GM21515 (cell line): Measurements from ENCODE around the gene GTF2IRD1.
"Not testable (repeated sequence)": the region's sequence is repeated elsewhere in the genome, so short reads cannot be mapped to it uniquely, and the experiment has no call there.

Experiments
- ATAC-seq: cut with Tn5 transposase; IDR thresholded peaks from one replicate; pipeline ENCODE4 v1.9.1; 2021; ENCODE audit not compliant: unreplicated experiment

Gene GTF2IRD1

GRCh38 chr7:74554178-74554577 lies 100.5 kb downstream of the GTF2IRD1 start:
- no peak for ATAC-seq

GRCh38 chr7:74560086-74560719 lies 106.5 kb downstream of the GTF2IRD1 start:
- no peak for ATAC-seq

- ATAC-seq = no peak
These were observed 108.3 kb downstream of the GTF2IRD1 start for GRCh38 chr7:74561898-74562613.

- not testable (repeated sequence) for ATAC-seq
These were observed 109.9 kb downstream of the GTF2IRD1 start for GRCh38 chr7:74563639-74564038.

DNA sequence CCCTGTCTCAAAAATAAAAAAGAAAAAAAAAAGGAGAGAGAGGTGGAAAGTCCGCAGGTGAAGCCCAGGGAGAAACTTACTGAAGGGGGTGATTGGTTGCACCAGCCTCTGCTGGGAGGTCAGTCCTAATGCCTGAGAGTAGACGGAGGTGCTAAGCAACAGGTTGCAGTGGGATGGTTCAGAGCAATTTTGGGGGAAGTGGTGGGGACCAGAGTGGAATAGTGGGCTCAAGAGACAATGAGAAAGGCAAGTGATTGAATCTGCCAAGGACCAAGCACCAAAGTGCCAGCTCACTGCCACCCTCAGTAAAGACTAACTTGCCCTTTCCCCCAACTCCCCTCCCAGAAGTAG lies 113.6 kb downstream of the GTF2IRD1 start:
- ATAC-seq = no peak

GRCh38 chr7:74568658-74569057 lies 115.0 kb downstream of the GTF2IRD1 start:
- no peak for ATAC-seq

GRCh38 chr7:74569501-74570075 lies 115.9 kb downstream of the GTF2IRD1 start:
- no peak for ATAC-seq

GRCh38 chr7:74570533-74571156 lies 116.9 kb downstream of the GTF2IRD1 start:
- ATAC-seq = no peak

DNA sequence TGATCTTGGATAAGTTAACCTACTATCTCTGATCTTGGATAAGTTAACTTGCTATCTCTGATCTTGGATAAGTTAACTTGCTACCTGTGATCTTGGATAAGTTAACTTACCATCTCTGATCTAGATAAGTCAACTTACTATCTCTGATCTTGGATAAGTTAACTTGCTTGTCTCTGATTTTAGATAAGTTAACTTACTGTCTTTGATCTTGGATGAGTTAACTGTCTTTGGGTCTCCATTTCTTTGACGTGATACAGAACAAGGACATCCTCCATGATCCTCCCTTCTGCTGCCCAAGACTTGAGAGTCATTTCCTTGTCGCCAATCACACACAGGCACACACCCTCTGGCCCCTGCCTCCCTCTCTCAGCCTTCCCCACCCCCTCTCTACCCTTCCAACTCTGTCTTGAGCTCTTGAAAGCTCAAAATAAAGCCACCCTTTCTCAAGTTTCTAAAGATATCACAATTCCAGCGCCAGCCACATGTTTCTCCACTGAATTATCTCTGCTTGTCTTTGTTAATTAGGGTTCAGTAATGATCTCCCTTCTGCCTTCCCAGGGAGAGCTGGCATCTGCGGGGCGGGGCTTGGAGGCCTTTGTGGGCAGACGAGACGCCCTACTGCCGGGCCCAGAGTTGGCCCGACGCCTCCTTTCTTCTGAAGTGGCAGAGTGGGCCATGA lies 118.7 kb downstream of the GTF2IRD1 start:
- ATAC-seq = no peak

DNA sequence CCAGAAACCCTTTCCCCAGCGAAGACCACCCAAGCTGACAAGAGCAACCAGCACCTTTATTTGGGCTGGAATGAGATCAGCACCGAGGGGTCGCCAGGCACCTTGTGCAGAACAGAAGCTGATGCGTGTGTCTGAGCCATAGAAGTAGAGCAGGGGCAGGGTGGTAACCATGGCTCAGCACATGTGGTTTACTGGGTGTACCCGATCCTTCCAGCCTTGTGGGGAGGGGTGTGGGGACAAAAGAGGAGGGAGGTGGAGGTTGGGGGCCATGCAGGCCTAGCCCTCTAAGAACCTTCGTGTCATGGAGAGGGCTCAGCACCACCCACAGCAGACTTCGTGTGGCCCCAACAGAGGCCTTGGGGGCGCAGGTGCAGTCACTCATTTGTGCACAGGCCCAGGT lies 119.8 kb downstream of the GTF2IRD1 start:
- no peak for ATAC-seq

DNA sequence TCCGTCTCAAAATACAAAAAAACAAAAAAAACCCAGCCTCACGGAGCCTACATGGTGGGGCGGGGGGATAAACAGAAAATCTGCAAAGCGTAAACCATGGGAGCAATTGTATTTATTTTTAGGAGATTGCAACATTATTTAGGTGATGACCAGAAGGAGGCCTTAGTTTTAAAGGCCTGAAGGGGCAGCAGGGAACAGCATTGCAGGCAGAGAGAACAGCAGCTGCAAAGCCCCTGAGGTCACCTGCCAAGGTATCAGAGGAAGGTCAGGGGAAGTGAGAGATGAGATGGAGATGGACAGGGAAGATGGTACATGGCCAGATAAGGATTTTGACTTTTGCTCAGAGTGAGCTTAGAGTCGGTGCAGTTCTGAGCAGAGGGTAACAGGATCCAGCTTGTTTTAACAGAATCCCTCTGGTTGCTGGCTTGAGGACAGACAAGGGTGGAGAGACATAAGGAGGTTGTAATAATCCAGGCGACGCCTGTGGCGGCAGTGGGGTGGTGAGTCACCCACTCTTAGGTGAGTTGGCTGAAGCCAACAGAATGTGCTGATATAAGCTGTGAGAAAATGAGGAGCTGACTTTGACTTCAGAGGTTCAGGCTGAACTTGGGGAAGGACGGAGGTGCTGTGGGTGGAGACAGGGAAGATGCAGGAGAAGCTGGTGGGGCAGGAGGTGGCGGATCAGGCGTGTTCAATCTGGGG lies 121.5 kb downstream of the GTF2IRD1 start:
- no peak for ATAC-seq

GRCh38 chr7:74575811-74576210 lies 122.1 kb downstream of the GTF2IRD1 start:
- no peak for ATAC-seq

- no peak for ATAC-seq
These were observed 126.3 kb downstream of the GTF2IRD1 start for GRCh38 chr7:74579800-74580685.

DNA sequence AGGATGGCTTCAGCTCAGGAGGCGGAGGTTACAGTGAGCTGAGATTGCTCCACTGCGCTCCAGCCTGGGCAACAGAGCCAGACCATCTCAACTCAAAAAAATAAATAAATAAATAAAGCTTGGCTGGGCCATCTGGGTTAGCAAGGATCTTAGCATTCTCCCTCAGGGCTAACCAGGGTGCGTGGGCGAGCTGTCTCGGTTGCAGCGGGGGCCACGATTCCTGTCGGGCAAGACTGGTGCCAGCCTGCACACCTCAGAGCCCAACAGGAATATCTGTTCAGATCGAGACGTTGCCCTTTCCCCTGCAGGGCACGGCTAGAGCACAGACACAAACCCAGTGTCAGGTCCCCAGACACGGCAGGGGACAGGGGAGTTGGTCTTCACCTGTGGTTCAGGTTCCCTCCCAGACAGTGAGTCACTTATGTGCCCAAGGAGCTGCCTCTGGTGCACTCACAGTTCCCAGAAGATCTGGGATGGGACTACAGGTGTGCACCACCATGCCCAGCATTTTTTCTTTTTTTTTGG lies 128.3 kb downstream of the GTF2IRD1 start:
- no peak for ATAC-seq

DNA sequence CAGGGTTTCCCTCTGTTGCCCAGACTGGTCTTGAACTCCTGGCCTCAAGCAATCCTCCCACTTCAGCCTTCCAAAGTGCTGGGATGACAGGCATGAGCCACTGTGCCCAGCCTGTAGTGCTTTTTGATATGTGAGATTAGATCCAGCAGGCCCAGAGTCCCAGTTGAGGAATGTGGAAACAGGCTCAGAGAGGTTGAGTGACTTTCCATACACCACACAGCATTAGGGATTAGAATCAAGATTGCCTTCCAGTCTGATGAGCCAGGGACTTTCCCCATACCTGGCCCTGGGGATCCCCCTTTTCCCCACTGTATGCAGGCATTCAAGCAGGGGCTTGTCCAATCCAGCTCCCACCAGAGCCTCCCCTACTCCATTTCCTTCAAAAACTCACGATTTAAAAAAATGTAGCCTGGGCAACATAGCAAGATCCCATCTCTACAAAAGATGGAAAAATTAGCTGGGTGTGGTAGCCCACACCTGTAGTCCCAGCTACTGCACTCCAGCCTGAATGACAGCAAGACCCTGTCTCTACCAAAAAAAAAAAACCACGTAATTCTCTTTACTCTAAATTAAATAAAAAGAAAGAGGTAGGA lies 128.8 kb downstream of the GTF2IRD1 start:
- no peak for ATAC-seq

DNA sequence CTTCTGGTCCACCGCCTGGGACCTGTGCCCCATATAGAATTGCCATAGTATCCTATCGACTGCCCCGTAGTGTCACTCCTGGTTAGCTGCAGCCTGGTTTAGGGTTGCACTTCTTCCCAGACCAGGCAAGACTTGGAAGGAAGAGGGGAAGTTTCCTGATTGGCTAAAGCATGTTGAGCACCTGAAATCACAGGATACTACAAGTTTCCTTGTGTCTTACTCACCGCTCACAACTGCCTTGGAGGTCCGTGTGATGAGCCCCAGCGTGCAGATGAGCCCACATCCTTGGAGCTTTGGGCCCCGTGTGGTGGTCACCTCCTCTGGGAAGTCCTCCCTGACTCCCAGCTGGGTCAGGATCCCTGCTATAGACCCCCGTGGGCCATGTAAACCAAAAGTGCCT lies 129.9 kb downstream of the GTF2IRD1 start:
- no peak for ATAC-seq

- no peak for ATAC-seq
These were observed 130.7 kb downstream of the GTF2IRD1 start for GRCh38 chr7:74584160-74584954.

- ATAC-seq = no peak
These were observed 132.1 kb downstream of the GTF2IRD1 start for GRCh38 chr7:74585844-74586243.
